HG02763 (cell line): ENCODE measurements around the gene OR52K1.
"Not testable (repeated sequence)": the region's sequence is repeated elsewhere in the genome, so short reads cannot be mapped to it uniquely, and the experiment has no call there.

Experiments used
- ATAC-seq: cut with Tn5 transposase; IDR thresholded peaks from one replicate; pipeline ENCODE4 v1.9.1; 2021; ENCODE audit warnings: mild to moderate bottlenecking, moderate library complexity; ENCODE audit not compliant: unreplicated experiment

OR52K1 gene

DNA sequence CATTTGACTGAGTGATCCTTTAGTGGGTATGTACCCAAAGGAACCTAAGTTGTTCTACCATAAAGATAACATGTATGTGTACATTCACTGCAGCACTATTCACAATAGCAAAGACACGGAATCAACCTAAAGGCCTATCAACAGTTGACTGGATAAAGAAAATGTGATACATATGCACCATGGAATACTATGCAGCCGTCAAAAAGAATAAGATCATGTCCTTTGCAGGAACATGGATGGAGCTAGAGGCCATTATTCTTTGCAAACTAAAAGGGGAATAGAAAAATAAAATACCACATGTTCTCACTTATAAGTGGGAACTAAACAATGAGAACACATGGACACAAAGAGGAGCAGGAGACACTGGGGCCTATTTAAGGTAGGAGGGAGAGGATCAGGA, 9.0 kb downstream of the OR52K1 start:
- not testable (repeated sequence) for ATAC-seq

DNA sequence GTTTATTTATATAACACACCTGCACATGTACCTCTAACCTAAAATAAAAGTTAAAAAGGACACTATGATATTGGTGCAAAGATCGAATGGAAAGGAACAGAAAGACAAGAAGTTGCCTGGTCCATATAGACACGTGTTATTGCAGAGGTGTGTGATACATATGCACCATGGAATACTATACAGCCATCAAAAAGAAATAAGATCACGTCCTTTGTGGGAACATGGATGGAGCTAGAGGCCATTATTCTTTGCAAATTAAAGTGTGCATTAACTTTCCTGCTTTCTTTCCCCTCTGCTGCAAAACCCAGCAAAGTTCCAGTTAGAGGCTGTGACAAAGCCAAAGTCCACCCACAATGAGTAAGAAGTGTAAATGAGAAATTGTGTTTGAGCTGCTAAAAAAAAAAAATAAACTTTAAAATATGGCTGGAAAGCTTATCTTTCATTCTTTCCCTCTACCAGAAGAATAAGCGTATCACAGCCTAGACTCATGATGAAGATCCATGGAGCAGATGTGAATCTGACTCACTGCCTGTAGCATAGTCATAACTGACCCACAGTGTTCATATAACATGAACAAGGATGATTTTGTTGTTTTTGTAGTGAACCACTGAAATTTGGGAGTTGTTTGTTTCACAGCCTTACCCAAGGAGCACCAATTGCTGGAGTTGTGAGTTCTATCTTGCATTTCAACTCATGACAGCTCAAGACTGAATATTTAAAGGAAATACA, 9.6 kb downstream of the OR52K1 start:
- no peak for ATAC-seq

DNA sequence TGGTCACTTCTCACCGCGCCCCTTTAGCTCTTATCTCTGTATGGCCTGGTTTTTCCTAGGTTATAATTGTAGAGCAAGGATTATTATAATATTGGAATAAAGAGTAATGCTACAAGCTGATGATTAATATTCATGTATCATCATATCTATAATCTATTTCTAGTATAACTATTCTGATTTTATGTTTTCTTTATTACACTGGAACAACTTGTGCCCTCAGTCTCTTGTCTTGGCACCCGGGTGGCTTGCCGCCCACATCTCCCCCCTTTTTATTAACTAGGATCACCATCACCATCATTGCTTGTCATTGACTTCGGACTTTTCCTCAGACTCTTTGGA, 11.0 kb downstream of the OR52K1 start:
- no peak for ATAC-seq

DNA sequence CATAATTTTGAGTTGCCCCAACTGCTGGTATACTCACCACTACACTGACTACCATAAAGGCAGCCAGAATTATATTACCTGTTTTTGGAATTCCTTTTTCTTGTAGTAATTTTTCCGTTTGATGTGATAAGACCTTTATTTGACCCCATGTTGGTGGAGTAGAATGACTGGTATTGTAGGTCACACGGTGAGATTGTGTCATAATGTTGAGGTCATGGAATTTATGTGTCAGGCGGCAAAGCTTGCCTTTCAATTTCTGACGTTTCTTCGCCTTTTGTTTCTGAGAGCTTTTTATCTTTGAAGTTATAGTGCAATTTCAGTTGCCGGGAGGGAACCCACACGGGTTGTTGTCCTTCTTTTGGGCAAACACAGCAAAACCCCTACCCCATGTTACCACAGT, 13.0 kb downstream of the OR52K1 start:
- ATAC-seq: no peak

DNA sequence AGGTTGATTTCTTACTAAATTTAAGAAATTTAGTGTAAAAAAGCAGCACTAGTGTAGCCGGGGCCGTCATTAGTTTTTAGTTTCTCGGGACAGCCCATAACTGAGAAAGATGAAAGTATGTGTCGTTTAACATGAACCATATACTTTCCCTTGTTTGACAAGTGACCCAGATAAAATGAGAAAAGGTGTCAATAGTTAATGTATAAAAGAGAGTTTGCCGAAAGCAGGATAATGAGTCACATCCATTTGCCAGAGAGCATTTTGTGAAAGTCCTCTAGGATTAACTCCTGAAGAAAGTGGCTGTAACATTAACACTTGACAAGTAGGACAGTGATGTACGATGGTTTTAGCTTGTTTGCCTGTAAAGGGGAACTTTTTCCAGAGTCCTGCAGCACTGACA, 13.5 kb downstream of the OR52K1 start:
- no peak for ATAC-seq

DNA sequence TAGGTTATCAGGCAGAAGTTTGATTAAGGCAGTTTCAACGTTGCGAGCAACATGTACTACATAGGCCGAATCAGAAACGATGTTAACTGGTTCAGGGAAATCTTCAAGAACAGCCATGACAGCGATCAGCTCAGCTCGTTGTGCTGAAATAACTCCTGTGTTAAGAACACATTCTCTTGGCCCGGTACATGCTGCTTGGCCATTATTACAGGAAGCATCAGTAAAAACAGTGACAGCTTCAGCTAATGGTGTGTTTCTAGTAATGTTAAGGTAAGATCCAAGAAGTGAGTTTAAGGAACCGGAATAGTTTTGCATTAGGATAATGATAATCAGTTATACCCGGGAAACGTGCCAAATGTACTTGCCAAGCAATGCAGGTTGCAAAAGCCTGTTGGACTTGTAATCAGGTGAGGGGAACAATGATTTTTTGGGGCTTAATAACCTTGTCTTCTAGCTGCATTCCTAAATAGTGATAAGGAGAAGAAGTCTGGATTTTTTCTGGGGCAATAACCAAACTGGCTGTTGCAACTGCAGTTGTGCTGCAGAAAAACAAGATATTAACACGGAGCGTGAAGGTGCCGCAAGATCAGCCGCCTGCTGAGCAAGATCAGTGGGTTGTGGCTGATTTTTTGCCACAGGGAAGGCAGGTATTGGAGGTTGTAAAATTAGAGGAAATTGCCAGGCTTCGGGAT, 14.3 kb downstream of the OR52K1 start:
- no peak for ATAC-seq

DNA sequence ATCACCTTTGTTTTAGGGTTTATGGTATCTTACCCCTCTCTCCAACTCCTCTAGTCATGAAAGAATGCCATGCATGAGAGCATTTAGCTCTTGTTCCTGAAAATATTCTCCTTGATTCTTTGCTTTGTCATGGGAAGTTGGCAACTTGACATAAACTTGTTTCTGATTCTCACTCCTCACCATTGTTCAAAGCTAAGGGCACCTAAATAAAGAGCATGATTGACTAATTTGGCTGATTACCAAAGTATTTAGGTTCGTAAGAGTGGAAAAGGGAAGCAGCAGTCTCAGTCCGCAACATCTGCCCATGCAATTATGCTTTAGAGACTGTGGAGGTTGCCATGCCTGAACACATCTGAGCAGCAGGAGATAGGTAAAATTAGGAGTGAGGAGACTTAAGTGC, 26.4 kb downstream of the OR52K1 start:
- ATAC-seq: no peak

DNA sequence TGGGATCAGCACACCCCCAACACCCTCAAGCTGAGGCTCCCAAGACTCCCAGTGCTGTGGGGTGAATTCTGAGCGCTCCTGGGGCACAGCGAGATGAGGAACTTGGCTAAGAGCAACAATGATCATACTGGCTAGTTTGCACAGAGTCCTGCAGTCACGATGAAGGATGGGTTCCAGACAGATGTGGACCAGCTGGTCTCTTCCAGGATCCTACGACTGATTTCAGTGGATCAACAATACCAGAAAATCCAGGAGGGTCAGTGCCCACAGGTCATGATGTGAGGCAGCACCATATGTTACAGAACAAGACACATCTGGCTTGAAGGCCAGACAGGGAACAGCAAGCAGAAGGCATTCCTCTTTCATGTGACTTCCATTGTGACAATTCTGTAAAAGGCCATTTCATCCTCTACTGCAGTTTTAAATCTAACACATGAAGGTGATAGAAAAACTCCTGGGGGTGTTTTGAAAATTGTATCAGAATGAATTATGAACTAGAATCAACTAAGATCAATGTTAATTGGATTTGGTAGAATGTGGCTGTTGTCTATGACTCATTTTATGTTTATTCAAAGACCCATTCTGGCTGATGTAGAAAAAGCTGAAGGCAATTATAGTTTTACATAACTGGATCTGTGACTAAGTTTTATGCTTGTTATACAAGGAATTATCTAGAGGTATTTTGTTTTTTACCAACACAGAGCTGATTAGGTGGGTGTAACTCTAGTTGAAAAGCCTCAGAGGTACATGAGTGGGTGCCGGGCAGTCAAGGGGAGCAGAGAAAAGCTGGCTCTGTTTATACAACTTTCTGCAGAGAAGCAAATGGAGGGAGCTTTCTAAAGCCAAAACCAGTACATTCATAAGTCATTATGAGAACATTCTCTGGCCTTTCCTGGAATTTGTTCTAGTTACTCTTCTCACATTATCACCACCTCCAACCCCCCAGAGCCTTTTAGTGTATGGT, 29.1 kb downstream of the OR52K1 start:
- ATAC-seq: no peak

DNA sequence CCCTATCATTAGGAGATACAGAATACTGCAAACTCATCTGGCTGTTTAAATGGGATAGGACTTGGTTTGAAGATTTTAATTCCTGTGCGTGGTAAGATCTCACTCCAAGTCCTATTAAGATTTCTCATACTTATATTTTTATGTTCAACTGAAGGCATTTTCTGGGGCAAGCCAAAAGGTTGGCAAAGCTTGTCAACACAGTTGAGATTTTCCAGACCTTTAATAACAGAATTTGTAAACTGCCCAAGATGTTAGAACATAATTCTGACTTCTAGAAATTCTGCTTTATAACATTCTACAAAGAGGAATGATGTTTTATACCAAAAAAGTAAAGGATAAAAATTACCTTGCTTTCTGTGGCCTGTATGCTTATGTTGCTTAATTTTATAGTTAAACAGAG, 31.8 kb downstream of the OR52K1 start:
- ATAC-seq: no peak

DNA sequence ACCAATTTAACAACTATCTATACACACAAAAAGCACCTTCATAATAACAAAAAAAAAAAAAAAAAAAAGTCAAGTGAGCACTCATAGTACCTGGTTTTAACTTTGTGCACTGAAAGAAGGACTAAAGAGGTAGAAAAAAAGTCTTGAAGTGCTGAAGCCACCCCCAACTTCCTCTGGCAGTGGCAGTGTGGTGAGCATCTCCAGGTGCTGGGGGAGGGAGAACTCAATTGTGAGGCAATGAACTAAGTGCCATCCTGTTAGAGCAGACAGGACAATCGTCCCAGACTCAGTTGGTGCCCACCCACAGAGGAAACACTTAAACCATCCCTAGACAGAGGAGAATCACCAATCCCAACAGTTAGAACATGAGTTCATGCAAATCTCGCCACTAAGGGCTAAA, 39.9 kb downstream of the OR52K1 start:
- no peak for ATAC-seq

DNA sequence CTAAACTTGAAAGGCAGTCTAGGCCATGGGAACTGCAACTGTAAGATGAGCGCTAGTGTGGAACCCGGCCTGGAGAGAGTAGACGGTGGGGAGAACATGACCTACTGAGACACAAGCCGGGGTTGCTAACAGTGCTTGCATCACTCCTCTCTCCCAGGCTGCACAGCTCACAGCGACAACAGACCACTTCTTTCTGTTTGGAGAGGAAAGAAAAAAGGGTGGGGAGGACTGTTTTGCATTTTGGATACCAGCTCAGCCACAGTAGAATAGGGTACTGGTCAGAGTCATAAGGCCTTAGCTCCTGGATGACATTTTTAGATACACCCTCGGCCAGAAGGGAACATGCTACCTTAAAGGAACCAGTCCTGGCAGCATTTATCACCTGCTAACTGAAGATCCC, 40.3 kb downstream of the OR52K1 start:
- no peak for ATAC-seq

DNA sequence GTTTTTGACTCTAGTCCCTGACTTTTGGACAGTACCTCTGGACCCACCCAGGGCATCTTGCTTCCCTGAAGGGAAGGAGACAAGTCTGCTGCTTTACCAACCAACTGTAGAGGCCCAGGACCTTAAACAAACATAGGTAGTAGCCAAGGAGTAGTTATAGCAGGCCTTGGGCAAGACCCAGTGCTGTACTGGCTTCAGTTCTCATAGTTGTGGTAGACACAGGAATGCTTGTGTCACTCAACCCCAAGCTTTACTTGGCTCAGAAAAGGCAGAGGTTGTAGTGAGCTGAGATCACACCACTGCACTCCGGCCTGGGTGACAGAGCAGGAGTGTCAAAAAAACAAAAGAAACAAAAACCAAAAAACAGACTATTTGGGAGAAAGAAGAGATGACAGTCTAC, 41.2 kb downstream of the OR52K1 start:
- ATAC-seq: no peak

DNA sequence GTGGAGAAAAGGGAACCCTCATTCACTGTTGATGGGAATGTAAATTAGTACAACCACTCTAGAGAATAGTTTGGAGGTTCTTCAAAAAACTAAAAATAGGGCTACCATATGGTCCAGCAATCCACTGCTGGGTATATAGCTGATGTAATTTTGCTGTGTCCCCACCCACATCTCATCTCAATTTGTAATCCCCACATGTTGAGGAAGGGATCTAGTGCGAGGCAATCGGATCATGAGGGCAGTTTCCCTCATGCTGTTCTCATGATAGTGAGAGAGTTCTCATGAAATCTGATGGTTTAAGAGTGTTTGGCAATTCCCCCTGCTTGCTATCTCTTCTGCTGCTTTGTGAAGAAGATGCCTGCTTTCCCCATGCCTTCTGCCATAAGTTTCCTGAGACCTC, 45.5 kb downstream of the OR52K1 start:
- no peak for ATAC-seq

DNA sequence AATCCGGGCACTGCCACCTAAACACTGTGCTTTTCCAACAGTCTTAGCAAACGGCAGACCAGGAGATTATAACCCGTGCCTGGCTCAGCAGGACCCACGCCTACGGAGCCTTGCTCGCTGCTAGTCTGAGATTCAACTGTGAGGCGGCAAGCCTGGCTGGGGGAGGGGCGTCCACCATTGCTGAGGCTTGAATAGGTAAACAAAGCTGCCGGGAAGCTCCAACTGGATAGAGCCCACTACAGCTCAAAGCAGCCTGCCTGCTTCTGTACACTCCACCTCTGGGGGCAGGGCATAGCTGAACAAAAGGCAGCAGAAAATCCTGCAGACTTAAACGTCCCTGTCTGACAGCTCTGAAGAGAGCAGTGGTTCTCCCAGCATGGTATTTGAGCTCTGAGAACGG, 49.2 kb downstream of the OR52K1 start:
- ATAC-seq: not testable (repeated sequence)

DNA sequence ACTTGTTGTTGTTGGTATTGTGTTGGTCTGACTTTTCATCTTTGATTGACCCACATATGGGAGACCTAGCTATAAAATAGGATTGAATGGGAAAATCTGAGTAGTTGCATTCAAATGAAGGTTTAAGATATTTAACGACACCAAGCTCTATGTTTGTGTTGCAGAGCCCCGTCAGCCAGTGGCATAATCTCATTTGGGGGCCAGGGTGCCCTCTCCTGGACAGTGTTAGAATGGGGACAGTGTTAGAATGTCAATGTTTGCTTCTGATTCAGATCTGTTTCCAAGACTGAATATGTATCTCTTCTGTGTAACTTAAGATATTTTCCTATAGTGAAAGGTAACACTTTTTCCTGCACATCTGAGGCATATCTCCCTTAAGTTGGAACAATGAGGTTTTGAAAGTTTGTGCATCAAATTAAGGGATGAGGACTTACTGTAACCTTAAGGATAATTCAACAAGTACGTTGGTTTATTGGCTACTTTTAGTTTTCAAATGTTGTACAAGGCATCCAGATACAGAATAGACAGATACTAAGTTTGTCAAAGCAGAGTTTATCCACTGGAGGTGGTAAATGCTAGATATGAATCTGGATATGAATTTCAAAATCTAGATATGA, 57.3 kb downstream of the OR52K1 start:
- no peak for ATAC-seq

DNA sequence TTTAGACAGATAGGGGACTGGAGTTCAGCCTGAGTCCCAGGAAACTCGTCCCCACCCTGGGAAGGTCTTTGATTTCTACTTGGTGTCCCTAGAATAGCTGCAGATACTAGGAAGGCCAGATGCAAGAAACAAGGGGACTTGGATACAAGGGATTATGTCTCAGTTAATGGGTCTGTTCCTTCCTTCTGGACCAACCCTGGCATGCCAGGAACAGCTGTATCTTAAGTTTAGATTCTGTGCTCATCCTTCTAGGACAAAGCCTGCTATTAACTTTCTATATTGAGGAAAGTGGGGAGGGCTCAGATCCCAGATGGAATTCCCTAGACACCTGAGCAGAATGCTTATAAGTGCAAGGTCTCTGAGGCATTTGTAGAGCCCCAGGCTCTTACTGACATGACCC, 58.6 kb downstream of the OR52K1 start:
- no peak for ATAC-seq
